HL-60 (cell line): ENCODE data around the gene PROK1.

Source experiments
- CTCF ChIP-seq: IDR thresholded peaks from one replicate; pipeline ENCODE4 v1.5.1; 2011; ENCODE audit warnings: low read length, control low read depth, inconsistent platforms; ENCODE audit not compliant: insufficient read depth
- GABPA ChIP-seq: IDR thresholded peaks from 2 replicates; pipeline ENCODE4 v1.6.1; 2012; ENCODE audit warnings: low read depth
- POLR2AphosphoS5 ChIP-seq: IDR thresholded peaks from 2 replicates; pipeline ENCODE4 v1.6.1; 2012; ENCODE audit warnings: low read depth
- REST ChIP-seq: IDR thresholded peaks from 2 replicates; pipeline ENCODE4 v1.6.1; 2012; ENCODE audit warnings: low read depth; ENCODE audit not compliant: insufficient replicate concordance
- SPI1 ChIP-seq: IDR thresholded peaks from 2 replicates; pipeline ENCODE4 v1.6.1; 2012; ENCODE audit warnings: low read depth, mild to moderate bottlenecking, borderline replicate concordance

GRCh38 chr1:110476028-110476765, 25.2 kb downstream of the PROK1 start:
- TF ChIP-seq CTCF = no peak
- TF ChIP-seq REST = no peak
- no peak for TF ChIP-seq GABPA
- no peak for TF ChIP-seq POLR2AphosphoS5
- TF ChIP-seq SPI1 = no peak
